CD4-positive, alpha-beta T cell treated with Interleukin-15 for 1 hour (primary cell): ENCODE measurements around the gene SLC4A2.

ENCODE experiments used
- DNase-seq: peaks from one replicate; pipeline ENCODE4 v3.0.0-alpha.2; 2020

SLC4A2 gene

DNA sequence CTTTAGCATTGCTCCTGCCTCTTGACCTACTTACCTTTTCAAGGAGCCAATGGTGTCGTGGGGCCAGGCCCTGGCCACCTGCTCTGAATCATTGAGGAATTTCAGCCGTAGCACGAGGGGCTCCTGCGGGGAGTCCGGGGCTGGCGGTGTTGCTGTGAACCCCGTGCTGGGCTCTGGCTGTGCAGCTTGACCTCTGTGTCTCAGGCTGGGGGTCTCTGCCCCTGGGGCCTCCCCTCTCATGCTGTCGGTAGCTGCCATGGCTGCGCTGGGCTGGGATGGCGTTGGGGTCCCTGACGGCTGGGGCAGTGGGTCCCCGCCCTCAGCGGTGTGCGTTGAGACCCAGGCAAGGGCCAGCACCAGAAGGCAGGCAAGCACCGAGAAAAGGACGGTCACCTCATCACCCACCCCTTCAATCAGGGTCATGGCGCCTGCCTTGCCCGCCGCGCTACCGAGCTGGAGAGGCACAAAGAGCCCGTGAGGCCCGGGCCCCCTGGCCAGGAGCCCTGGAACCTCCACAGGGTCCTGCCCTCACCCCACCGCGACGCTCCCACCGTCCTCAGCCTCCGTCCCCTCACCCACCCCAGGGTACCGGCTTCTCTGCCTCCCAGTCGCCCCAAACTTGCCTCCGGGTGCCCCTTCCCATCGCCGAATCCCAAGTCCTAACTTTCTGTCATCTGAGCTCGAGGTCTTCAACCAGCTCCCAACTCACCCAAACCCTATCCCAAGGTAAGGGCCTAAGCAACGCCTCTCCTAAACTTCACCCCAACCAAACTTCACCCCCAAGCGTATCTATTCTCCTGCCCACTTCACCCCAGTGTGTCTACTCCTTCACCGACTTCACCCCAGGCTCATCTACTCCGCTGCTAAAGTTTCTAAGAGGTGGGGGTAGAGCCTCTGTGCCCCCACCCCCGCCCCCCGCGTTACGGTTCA is 23.0 kb downstream of the SLC4A2 start:
- no peak for DNase-seq

DNA sequence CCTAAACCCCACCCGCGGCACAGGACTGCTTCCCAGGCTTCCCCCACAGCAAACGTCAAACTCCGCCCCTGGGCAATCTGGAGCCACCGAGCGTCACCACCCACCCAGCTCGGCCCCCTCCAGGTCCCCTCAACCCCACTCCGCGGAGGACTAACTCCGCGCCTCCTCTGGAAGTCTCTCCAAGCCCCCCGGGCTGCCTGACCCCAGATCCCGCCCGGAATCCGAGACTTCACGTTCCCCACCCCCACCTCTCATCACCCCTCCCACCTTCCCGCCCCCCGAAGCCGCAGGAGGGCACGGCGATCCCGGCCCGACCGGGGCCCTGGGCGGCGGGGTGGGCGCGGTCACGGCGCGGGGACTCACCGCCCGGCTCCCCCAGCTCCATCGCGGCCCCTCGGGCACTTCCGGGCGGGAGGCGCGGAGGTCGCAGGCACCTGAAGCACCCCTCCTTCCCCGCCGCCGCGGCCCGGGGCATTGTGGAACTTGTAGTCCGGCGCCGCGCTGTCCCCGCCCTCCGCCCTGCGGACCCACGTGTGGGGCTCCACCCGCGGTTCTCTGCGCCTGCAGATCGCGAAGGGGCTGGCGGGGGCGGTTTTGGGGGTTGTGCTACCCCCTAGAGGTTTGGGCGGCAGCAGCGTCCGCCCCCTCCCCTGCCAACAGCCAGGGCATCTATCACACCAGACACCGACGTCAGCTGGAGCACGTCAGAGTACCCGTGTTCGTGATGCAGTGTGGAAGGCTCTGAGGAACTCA is 23.9 kb downstream of the SLC4A2 start, which contains the start of gene TMUB1:
TSS of gene TMUB1 (minus strand) at position 423 of the 753 bp plus-strand sequence. CDS start 930 bp downstream, outside the sequence.
- DNase-seq: peak; percentile 90

GRCh38 chr7:151083824-151084160 is 24.4 kb downstream of the SLC4A2 start:
- DNase-seq: no peak

- DNase-seq: no peak
Measured at GRCh38 chr7:151085329-151085690, 25.9 kb downstream of the SLC4A2 start.

- DNase-seq: peak; percentile 68
Measured at GRCh38 chr7:151085691-151086620, 26.6 kb downstream of the SLC4A2 start, which contains the start of gene AGAP3. TSS of gene AGAP3 (plus strand) at chr7:151086475. CDS start at chr7:151086742, 267 bp downstream.

DNA sequence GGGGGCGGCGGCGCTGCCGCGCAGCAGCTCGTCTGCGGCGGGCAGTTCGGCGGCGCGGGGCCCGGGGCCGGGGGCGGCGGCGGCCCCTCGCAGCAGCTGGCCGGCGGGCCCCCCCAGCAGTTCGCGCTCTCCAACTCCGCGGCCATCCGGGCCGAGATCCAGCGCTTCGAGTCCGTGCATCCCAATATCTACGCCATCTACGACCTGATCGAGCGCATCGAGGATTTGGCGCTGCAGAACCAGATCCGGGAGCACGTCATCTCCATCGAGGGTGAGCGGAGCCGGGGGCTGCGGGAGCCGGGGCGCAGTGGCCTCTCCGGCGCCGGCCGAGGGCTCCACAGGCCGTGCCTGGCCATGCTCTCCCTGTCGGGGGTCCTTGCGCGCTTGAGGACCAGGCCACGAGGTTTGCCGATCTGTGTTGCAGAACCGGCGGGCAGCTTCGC is 27.4 kb downstream of the SLC4A2 start:
- no peak for DNase-seq

DNA sequence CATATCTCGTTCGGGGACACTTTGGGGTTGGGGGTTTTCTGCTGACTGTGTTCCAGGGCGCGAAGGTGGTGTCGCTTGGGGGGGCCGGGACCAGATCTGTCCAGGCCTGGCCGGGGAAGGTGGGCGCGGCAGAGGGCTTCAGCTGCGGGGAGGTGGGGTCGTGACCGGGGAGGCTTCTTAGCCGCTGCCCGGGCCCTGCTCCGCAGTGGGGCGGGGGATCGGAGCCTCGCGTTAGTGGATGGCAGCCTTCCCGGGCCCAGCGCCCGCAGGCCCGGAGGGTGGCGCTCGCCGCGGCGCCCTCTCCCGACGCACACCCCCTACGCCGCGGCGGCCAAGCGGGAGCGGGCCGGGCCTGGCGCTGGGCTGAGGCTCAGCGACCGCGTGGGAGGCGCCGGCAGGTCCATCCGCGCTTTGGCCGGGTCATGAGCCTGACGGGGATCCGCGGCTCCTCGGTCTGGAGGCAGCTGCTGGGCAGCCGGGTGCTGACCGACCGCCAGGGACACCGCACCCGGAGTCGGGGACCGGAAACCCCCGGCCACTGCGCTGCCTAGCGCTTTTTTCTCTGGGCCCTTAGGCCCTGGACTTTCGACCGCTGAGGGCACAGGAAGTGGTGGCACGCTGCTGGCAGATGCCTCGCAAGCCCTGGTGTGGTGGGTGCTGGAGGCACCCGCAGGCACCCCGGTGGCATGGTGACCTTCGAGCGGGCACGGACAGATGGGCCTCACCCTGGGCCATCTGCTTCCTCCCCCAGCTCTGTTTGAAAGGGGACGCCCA is 28.0 kb downstream of the SLC4A2 start:
- peak; percentile 33 for DNase-seq

- DNase-seq: no peak
Measured at GRCh38 chr7:151088019-151088855, 28.8 kb downstream of the SLC4A2 start.

GRCh38 chr7:151088856-151089699 is 29.7 kb downstream of the SLC4A2 start:
- peak; percentile 83 for DNase-seq

DNA sequence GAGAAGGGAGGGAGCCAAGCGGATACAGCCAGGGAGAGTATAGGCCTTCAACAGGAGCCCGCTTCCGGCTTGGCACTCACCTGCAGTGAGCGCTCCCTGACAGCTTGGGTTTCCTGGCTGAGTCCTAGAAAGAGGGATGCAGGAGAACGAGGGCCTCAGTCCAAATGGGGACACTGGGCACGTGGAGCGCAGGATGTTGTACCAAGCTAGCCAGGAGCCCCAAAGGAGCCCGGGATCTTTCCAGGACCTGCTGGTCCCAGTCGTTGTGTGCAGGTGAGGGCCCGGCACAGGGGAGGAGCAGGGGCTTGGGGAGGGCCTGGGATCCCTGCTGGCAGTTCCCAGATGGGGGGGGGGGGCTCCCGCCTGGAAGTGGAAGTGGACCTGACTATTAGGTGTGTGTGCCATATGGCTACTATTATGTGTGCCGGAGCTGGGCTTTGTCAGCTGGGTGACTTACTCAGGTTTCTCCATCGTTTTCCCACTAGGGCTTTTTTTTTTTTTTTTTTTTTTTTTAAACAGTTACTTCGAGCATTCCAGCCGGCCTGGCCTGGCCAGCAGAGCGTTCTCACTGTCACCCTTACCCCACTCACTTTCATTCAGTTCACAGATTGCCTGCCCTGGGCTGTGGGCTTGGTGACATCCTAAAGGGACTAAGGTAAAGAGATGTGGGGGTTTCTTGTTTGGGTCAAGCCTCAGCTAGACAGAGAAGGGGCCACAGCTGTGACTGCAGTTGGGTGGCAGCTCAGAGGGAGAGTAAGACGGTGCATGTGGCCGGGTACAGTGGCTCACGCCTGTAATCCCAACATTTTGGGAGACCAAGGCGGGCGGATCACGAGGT is 30.7 kb downstream of the SLC4A2 start:
- no peak for DNase-seq

GRCh38 chr7:151091003-151091402 is 31.6 kb downstream of the SLC4A2 start:
- DNase-seq: no peak

GRCh38 chr7:151091431-151091830 is 32.0 kb downstream of the SLC4A2 start:
- DNase-seq: no peak

DNA sequence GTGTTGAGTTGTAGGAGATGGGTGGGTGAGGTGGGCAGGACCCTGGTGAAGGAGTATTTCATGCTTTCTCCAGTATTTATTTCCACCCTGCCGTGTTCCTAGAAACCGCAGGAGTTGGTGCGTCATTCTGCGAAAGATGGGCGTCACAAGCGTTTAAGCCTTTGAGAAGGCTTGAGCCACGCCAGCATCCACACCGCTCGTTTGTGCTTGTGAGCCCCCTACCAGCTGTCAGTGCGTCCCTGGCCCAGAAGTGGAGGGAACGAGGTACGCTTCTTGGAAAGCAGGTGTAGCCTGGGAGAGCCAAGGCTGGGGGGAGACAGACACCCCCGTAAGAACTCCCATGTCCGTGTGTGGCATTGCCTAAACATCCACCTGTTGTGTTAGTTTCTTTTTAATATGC is 32.6 kb downstream of the SLC4A2 start:
- DNase-seq: no peak

- DNase-seq: no peak
Measured at GRCh38 chr7:151093748-151094147, 34.4 kb downstream of the SLC4A2 start.

DNA sequence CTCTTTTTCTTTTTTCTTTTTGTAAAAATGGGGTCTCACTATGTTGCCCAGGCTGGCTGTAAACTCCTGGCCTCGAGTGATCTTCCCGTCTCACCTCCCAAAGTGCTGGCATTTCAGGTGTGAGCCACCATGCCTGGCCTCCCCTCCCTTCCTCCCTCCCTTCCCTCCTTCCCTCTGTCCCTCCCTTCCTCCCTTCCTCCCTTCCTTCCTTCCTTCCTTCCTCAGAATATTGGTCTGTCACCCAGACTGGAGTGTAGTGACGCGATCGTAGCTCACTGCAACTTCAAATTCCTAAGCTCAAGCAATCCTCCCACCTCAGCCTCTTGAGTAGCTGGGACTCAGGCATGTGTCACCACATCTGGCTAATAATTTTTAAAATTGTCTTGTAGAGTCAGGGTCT is 35.3 kb downstream of the SLC4A2 start:
- no peak for DNase-seq

GRCh38 chr7:151095123-151095797 is 35.9 kb downstream of the SLC4A2 start:
- no peak for DNase-seq

- DNase-seq: no peak
Measured at GRCh38 chr7:151095828-151096475, 36.6 kb downstream of the SLC4A2 start.
